ENCODE data around the gene LRMDA. TPM values are rescaled to one million over a fixed set of nuclear protein-coding genes. Genes with fewer than 3 reads are reported as not detected.

Gene LRMDA
- total RNA-seq, 4 donors from 2014 or later = 7.3 to 20.1 (median 8.4) TPM

DNA sequence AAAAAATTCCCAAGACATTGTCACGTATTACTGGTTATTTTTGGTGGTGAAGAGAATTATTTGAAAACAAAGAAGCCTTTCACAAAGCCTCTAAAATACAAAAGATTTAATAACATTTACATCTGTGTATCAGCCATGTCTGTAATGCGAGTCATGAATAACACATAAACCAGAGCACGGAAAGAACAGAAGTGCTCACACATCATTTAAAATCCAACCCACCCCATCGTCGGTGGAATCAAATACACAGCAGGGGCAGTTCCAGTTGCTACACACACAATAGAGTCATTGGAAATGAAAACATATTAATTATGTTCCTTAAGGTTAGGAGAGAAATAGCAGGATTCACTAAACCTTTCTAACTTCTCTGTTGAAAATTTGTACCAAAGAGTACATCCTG lies 1108.9 kb downstream of the LRMDA start:
- Histone ChIP-seq H3K36me3 (no peaks in the 10 kb centered on the region), H3K9me3 (no peaks in the 10 kb centered on the region), H3K27ac (no peak overlapping the region), H3K4me3 (no peak overlapping the region), H3K27me3 (no peaks in the 10 kb centered on the region), H3K4me1 (peaks cover 0 to 14% (median 0%) of the 10 kb centered on the region in 3 donors)
- ATAC-seq = no peak
- WGBS, 2 donors (ENCODE audit: low coverage in 1 of 2) = 55 to 69% methylated on average over 4 to 5 of the region's 5 CpGs
- TF ChIP-seq POLR2A (IDR thresholded peaks at IDR 0.05) (no peak), EP300 (IDR thresholded peaks at IDR 0.05) (no peak), POLR2AphosphoS5 (IDR thresholded peaks at IDR 0.05) (no peak)
- TF ChIP-seq, protein P1, sequence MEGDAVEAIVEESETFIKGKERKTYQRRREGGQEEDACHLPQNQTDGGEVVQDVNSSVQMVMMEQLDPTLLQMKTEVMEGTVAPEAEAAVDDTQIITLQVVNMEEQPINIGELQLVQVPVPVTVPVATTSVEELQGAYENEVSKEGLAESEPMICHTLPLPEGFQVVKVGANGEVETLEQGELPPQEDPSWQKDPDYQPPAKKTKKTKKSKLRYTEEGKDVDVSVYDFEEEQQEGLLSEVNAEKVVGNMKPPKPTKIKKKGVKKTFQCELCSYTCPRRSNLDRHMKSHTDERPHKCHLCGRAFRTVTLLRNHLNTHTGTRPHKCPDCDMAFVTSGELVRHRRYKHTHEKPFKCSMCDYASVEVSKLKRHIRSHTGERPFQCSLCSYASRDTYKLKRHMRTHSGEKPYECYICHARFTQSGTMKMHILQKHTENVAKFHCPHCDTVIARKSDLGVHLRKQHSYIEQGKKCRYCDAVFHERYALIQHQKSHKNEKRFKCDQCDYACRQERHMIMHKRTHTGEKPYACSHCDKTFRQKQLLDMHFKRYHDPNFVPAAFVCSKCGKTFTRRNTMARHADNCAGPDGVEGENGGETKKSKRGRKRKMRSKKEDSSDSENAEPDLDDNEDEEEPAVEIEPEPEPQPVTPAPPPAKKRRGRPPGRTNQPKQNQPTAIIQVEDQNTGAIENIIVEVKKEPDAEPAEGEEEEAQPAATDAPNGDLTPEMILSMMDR (IDR thresholded peaks at IDR 0.05) = no peak

DNA sequence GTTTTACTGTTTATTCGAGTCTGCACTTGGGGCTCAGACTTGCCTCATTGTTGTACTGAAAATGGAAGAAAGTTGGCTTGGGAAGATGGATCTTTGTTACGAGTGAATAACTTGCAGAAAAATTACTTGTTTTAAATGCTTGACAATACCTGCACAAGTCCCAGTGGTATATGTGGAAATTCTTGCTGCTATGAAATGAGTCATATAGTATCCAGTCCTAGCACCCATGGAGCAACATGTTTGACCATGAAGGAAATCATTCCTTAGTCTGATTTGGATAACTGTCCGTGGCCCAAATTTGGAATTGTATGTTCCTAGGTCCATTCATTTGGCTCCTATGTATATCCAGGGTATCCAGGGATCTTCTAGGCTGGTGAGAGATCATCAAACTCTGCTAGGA lies 1109.4 kb downstream of the LRMDA start:
- no peak overlapping the region for H3K4me3 ChIP-seq
- TF ChIP-seq POLR2A (IDR thresholded peaks at IDR 0.05) = no peak
- TF ChIP-seq, protein P1 (IDR thresholded peaks at IDR 0.05) = no peak
- TF ChIP-seq EP300 (IDR thresholded peaks at IDR 0.05) = no peak
- no peak for TF ChIP-seq POLR2AphosphoS5 (IDR thresholded peaks at IDR 0.05)
- 73 to 100% methylated on average over 3 of the region's 3 CpGs for WGBS, 2 donors (ENCODE audit: low coverage in 1 of 2)
- H3K36me3 ChIP-seq = no peaks in the 10 kb centered on the region
- ATAC-seq = no peak
- no peak overlapping the region for H3K27ac ChIP-seq
- no peaks in the 10 kb centered on the region for H3K27me3 ChIP-seq
- peaks cover 0 to 14% (median 0%) of the 10 kb centered on the region in 3 donors for H3K4me1 ChIP-seq
- no peaks in the 10 kb centered on the region for H3K9me3 ChIP-seq

DNA sequence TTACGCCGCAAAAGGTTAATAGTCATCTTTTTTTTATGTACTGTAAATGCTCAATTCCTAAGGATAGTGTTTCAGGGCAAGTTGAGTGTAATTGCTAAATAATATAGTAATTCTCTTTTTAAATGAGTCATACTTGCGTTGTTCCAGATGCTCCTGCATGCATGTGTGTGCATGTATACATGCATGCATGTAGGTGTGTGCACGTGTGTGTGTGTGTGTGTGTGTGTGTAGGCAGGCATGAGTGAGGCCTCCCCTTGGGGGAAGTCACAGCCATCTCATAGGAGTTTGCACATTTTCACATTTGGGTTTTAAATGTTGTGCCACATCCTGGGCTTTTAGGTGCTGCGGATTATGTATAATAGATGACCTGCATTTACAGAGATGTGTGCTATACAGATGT lies 1110.4 kb downstream of the LRMDA start:
- Histone ChIP-seq H3K36me3 (no peaks in the 10 kb centered on the region), H3K27me3 (no peaks in the 10 kb centered on the region), H3K27ac (no peak overlapping the region), H3K4me3 (no peak overlapping the region), H3K9me3 (no peaks in the 10 kb centered on the region), H3K4me1 (peaks cover 0 to 15% (median 0%) of the 10 kb centered on the region in 3 donors)
- TF ChIP-seq POLR2AphosphoS5 (IDR thresholded peaks at IDR 0.05) (no peak), POLR2A (IDR thresholded peaks at IDR 0.05) (no peak), EP300 (IDR thresholded peaks at IDR 0.05) (no peak)
- TF ChIP-seq, protein P1 (IDR thresholded peaks at IDR 0.05) = no peak
- no peak for ATAC-seq
- WGBS, 2 donors (ENCODE audit: low coverage in 1 of 2) = 75 to 94% methylated on average over 4 to 5 of the region's 5 CpGs

DNA sequence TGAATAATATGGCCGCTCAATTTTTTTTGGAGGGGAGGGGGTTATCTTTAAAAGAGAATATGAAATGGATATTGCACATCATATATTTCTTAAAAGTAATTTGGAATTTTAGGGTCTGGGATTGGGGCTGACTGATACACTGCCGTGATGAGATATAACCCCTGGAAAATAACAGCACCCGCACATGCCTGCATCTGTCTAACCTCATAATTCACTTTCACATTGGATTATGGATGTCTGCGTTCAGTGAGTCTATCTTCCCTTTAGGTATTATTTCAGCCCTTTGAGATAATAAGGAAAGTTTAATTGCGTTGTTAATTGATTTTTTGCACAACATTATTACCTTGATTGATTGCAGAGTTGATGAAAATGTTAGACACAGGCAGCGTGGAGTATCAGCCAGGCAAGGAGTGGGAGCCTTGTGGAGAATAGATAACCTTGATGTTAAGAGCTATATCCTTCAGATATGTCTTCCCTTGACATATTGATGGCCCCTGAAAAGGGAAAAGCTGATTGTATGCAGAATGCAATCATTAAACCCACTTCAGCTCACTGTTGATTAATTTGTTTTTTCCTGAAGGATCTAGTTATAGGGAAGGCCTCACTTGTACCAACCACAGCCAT lies 1111.0 kb downstream of the LRMDA start:
- Histone ChIP-seq H3K9me3 (no peaks in the 10 kb centered on the region), H3K27ac (no peak overlapping the region), H3K4me1 (peaks cover 0 to 20% (median 0%) of the 10 kb centered on the region in 3 donors), H3K36me3 (no peaks in the 10 kb centered on the region), H3K4me3 (no peak overlapping the region), H3K27me3 (no peaks in the 10 kb centered on the region)
- 93 to 98% methylated on average over 6 of the region's 6 CpGs for WGBS, 2 donors (ENCODE audit: low coverage in 1 of 2)
- no peak for ATAC-seq
- TF ChIP-seq EP300 (IDR thresholded peaks at IDR 0.05) (no peak), POLR2A (IDR thresholded peaks at IDR 0.05) (no peak), POLR2AphosphoS5 (IDR thresholded peaks at IDR 0.05) (no peak)
- TF ChIP-seq, protein P1 (IDR thresholded peaks at IDR 0.05) = no peak

DNA sequence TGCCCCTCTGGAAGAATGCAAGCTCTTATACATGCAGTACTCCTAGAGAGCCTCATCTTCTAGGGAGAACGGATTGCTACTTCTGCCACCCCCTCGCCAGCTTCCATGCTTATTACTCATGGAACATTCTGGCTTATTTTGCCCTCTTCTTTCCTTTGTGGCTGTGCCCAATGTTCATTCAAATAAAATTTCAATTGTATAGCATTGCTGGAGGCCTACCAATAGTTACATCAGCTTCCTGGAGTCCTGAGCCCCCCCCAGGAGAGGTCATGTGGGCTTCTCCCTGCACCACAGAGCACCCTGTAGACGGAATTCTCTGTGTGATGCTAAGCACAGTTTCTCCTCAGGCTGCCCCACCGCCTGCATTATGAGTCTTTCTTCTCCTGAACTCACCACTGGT lies 1112.2 kb downstream of the LRMDA start:
- H3K36me3 ChIP-seq = no peaks in the 10 kb centered on the region

More for the DNA sequence above, 1112.2 kb downstream of the LRMDA start:
- peak; percentile 43 for ATAC-seq
- WGBS, 2 donors (ENCODE audit: low coverage in 1 of 2) = 65% methylated on average over 4 of the region's 4 CpGs; no CpG with 5 or more reads in 1 of the 2 donors
- Histone ChIP-seq H3K9me3 (no peaks in the 10 kb centered on the region), H3K4me3 (no peak overlapping the region), H3K27me3 (no peaks in the 10 kb centered on the region), H3K4me1 (peaks cover 0 to 24% (median 0%) of the 10 kb centered on the region in 3 donors), H3K27ac (no peak overlapping the region)
- TF ChIP-seq POLR2A (IDR thresholded peaks at IDR 0.05) = no peak
- no peak for TF ChIP-seq EP300 (IDR thresholded peaks at IDR 0.05)
- TF ChIP-seq, protein P1 (IDR thresholded peaks at IDR 0.05) = no peak
- TF ChIP-seq POLR2AphosphoS5 (IDR thresholded peaks at IDR 0.05) = no peak
